Measurements from ENCODE around the gene MRPS24. TPM values are rescaled to one million over a fixed set of nuclear protein-coding genes. Genes with fewer than 3 reads are reported as not detected.

MRPS24 gene
- total and polyA plus RNA-seq, 4 experiments from 2014 or later = 52.2 to 136 (median 91.2) TPM

- H3K27me3 ChIP-seq (ENCODE audit: insufficient read depth, low read length) = no peaks in the 10 kb centered on the region
- Mint-ChIP-seq H3K27me3 (no peaks in the 10 kb centered on the region), H3K27ac (peak overlapping the region in 1 of 7 donors; percentile 84), H3K36me3 (peaks cover 21 to 38% of the 10 kb centered on the region in 2 donors), H3K9me3 (peaks cover 0 to 2% (median 0%) of the 10 kb centered on the region in 8 donors), H3K4me3 (peak overlapping the region; percentile 17 to 93 (median 61)), H3K4me1 (peaks cover 8 to 31% (median 18%) of the 10 kb centered on the region in 4 donors)
- peaks cover 20% of the 10 kb centered on the region for H3K4me1 ChIP-seq (ENCODE audit: insufficient read depth, low read length)
- no peak overlapping the region for H3K4me3 ChIP-seq (ENCODE audit: low read length in 2 of 2)
- ChIA-PET POLR2A (ENCODE audit: partially characterized antibody) (interaction anchor here (0.9 to 1.8 kb wide), 2 partner anchors 10 to 54 kb away, joined by 4 to 10 read pairs; no protein-coding TSS in a partner anchor), CTCF (ENCODE audit: partially characterized antibody) (no interaction called here)
- DNase-seq = no peak
- intact Hi-C loops (cut with micrococcal nuclease) = no loop called here
- no peak overlapping the region for H3K27ac ChIP-seq (ENCODE audit: low read depth, low read length)
- H3K36me3 ChIP-seq (ENCODE audit: insufficient read depth, low read length) = peaks cover 15% of the 10 kb centered on the region
- no peaks in the 10 kb centered on the region for H3K9me3 ChIP-seq (ENCODE audit: control insufficient read depth in 1 of 2, low read length in 2 of 2)
Observed at GRCh38 chr7:43870316-43870715, 999 bp upstream of the MRPS24 start.

GRCh38 chr7:43869867-43870240, 537 bp upstream of the MRPS24 start:
- peak overlapping the region; percentile 79 to 86 for H3K4me3 ChIP-seq (ENCODE audit: low read length in 2 of 2)
- no peak for DNase-seq
- Mint-ChIP-seq H3K4me3 (peak overlapping the region; percentile 91 to 97 (median 93)), H3K36me3 (peaks cover 21 to 37% of the 10 kb centered on the region in 2 donors), H3K27ac (peak overlapping the region; percentile 87 to 95 (median 93)), H3K9me3 (no peaks in the 10 kb centered on the region), H3K4me1 (peaks cover 8 to 31% (median 18%) of the 10 kb centered on the region in 4 donors), H3K27me3 (no peaks in the 10 kb centered on the region)
- H3K27me3 ChIP-seq (ENCODE audit: insufficient read depth, low read length) = no peaks in the 10 kb centered on the region
- peak overlapping the region; percentile 54 for H3K27ac ChIP-seq (ENCODE audit: low read depth, low read length)
- intact Hi-C loops (cut with micrococcal nuclease) = loop anchor here (1.0 to 5.0 kb wide), 3 partner anchors 36 to 252 kb away; partner anchors contain the start of genes POLD2, UBE2D4 and URGCP
- H3K9me3 ChIP-seq (ENCODE audit: control insufficient read depth in 1 of 2, low read length in 2 of 2) = no peaks in the 10 kb centered on the region
- H3K36me3 ChIP-seq (ENCODE audit: insufficient read depth, low read length) = peaks cover 17% of the 10 kb centered on the region
- ChIA-PET POLR2A (ENCODE audit: partially characterized antibody) (interaction anchor here (0.6 to 1.9 kb wide), 15 partner anchors 10 to 938 kb away, joined by 3 to 15 read pairs (median 5); partner anchors contain the start of genes MRPL32, POLD2, PSMA2 and UBE2D4), CTCF (ENCODE audit: partially characterized antibody) (interaction anchor here (1.8 kb wide), 1 partner anchor 32 kb away, joined by 8 read pairs; no protein-coding TSS in a partner anchor)
- H3K4me1 ChIP-seq (ENCODE audit: insufficient read depth, low read length) = peaks cover 20% of the 10 kb centered on the region

GRCh38 chr7:43868681-43869005, 674 bp downstream of the MRPS24 start:
- peak overlapping the region; percentile 73 to 94 (median 88) for H3K27ac Mint-ChIP-seq
- H3K27ac ChIP-seq (ENCODE audit: low read depth, low read length) = peak overlapping the region; percentile 54
- H3K27me3 Mint-ChIP-seq = no peaks in the 10 kb centered on the region
- peak overlapping the region; percentile 48 to 59 for H3K4me3 ChIP-seq (ENCODE audit: low read length in 2 of 2)
- H3K36me3 Mint-ChIP-seq = peaks cover 21 to 37% of the 10 kb centered on the region in 2 donors
- no peaks in the 10 kb centered on the region for H3K9me3 ChIP-seq (ENCODE audit: control insufficient read depth in 1 of 2, low read length in 2 of 2)
- H3K4me1 ChIP-seq (ENCODE audit: insufficient read depth, low read length) = peaks cover 20% of the 10 kb centered on the region
- peaks cover 8 to 31% (median 18%) of the 10 kb centered on the region in 4 donors for H3K4me1 Mint-ChIP-seq
- CTCF ChIA-PET (ENCODE audit: partially characterized antibody) = interaction anchor here (1.1 to 1.8 kb wide), 2 partner anchors 29 to 31 kb away, joined by 3 to 8 read pairs; no protein-coding TSS in a partner anchor
- H3K36me3 ChIP-seq (ENCODE audit: insufficient read depth, low read length) = peaks cover 17% of the 10 kb centered on the region
- no peaks in the 10 kb centered on the region for H3K9me3 Mint-ChIP-seq
- POLR2A ChIA-PET (ENCODE audit: partially characterized antibody) = interaction anchor here (0.7 to 1.9 kb wide), 5 partner anchors 11 to 286 kb away, joined by 3 to 15 read pairs (median 7); partner anchors contain the start of genes STK17A and UBE2D4
- peak overlapping the region; percentile 91 to 96 (median 93) for H3K4me3 Mint-ChIP-seq
- no peaks in the 10 kb centered on the region for H3K27me3 ChIP-seq (ENCODE audit: insufficient read depth, low read length)
- intact Hi-C loops (cut with micrococcal nuclease) = loop anchor here (1.0 to 5.0 kb wide), 3 partner anchors 38 to 254 kb away; partner anchors contain the start of genes POLD2, UBE2D4 and URGCP
- peak in 3 of 5 donors; percentile 1 to 13 (median 11) for DNase-seq

- H3K4me1 ChIP-seq (ENCODE audit: insufficient read depth, low read length) = peaks cover 20% of the 10 kb centered on the region
- peak overlapping the region in 6 of 7 donors; percentile 73 to 94 (median 90) for H3K27ac Mint-ChIP-seq
- no peaks in the 10 kb centered on the region for H3K9me3 Mint-ChIP-seq
- no peaks in the 10 kb centered on the region for H3K27me3 Mint-ChIP-seq
- intact Hi-C loops (cut with micrococcal nuclease) = loop anchor here (5.0 kb wide), 1 partner anchor 254 kb away; the partner anchor contains the start of gene POLD2
- peak overlapping the region; percentile 91 to 96 (median 93) for H3K4me3 Mint-ChIP-seq
- ChIA-PET CTCF (ENCODE audit: partially characterized antibody) (interaction anchor here (1.1 to 1.8 kb wide), 2 partner anchors 29 to 30 kb away, joined by 3 to 8 read pairs; no protein-coding TSS in a partner anchor), POLR2A (ENCODE audit: partially characterized antibody) (interaction anchor here (1.2 to 1.9 kb wide), 2 partner anchors 33 to 285 kb away, joined by 4 to 7 read pairs; partner anchors contain the start of gene STK17A)
- H3K4me1 Mint-ChIP-seq = peaks cover 8 to 31% (median 18%) of the 10 kb centered on the region in 4 donors
- H3K36me3 Mint-ChIP-seq = peaks cover 21 to 37% of the 10 kb centered on the region in 2 donors
- no peak overlapping the region for H3K27ac ChIP-seq (ENCODE audit: low read depth, low read length)
- no peaks in the 10 kb centered on the region for H3K9me3 ChIP-seq (ENCODE audit: control insufficient read depth in 1 of 2, low read length in 2 of 2)
- H3K4me3 ChIP-seq (ENCODE audit: low read length in 2 of 2) = peak overlapping the region in 1 of 2 donors; percentile 59
- no peaks in the 10 kb centered on the region for H3K27me3 ChIP-seq (ENCODE audit: insufficient read depth, low read length)
- no peak for DNase-seq
- H3K36me3 ChIP-seq (ENCODE audit: insufficient read depth, low read length) = peaks cover 17% of the 10 kb centered on the region
Observed at GRCh38 chr7:43868181-43868580, 1.1 kb downstream of the MRPS24 start.

GRCh38 chr7:43865277-43865676, 4.0 kb downstream of the MRPS24 start:
- H3K27ac Mint-ChIP-seq = no peak overlapping the region
- Histone ChIP-seq H3K27ac (ENCODE audit: low read depth, low read length) (no peak overlapping the region), H3K4me1 (ENCODE audit: insufficient read depth, low read length) (peaks cover 19% of the 10 kb centered on the region), H3K36me3 (ENCODE audit: insufficient read depth, low read length) (peaks cover 17% of the 10 kb centered on the region), H3K9me3 (ENCODE audit: control insufficient read depth in 1 of 2, low read length in 2 of 2) (no peaks in the 10 kb centered on the region), H3K4me3 (ENCODE audit: low read length in 2 of 2) (no peak overlapping the region), H3K27me3 (ENCODE audit: insufficient read depth, low read length) (no peaks in the 10 kb centered on the region)
- no peaks in the 10 kb centered on the region for H3K27me3 Mint-ChIP-seq
- no peak for DNase-seq
- H3K36me3 Mint-ChIP-seq = peaks cover 21 to 37% of the 10 kb centered on the region in 2 donors
- ChIA-PET CTCF (ENCODE audit: partially characterized antibody) (no interaction called here), POLR2A (ENCODE audit: partially characterized antibody) (no interaction called here)
- H3K4me1 Mint-ChIP-seq = peaks cover 8 to 24% (median 16%) of the 10 kb centered on the region in 4 donors
- intact Hi-C loops (cut with micrococcal nuclease) = loop anchor here (5.0 kb wide), 1 partner anchor 257 kb away; the partner anchor contains the start of gene POLD2
- H3K4me3 Mint-ChIP-seq = no peak overlapping the region
- H3K9me3 Mint-ChIP-seq = no peaks in the 10 kb centered on the region

GRCh38 chr7:43864126-43864525, 5.2 kb downstream of the MRPS24 start:
- H3K4me1 Mint-ChIP-seq = peaks cover 5 to 13% (median 9%) of the 10 kb centered on the region in 4 donors
- H3K27ac Mint-ChIP-seq = no peak overlapping the region
- no peaks in the 10 kb centered on the region for H3K27me3 Mint-ChIP-seq
- intact Hi-C loops (cut with micrococcal nuclease) = no loop called here
- H3K4me3 Mint-ChIP-seq = no peak overlapping the region
- ChIA-PET POLR2A (ENCODE audit: partially characterized antibody) (no interaction called here), CTCF (ENCODE audit: partially characterized antibody) (interaction anchor here (1.2 kb wide), 1 partner anchor 26 kb away, joined by 3 read pairs; no protein-coding TSS in a partner anchor)
- Histone ChIP-seq H3K27ac (ENCODE audit: low read depth, low read length) (no peak overlapping the region), H3K9me3 (ENCODE audit: control insufficient read depth in 1 of 2, low read length in 2 of 2) (no peaks in the 10 kb centered on the region), H3K36me3 (ENCODE audit: insufficient read depth, low read length) (peaks cover 17% of the 10 kb centered on the region), H3K4me1 (ENCODE audit: insufficient read depth, low read length) (peaks cover 11% of the 10 kb centered on the region), H3K27me3 (ENCODE audit: insufficient read depth, low read length) (no peaks in the 10 kb centered on the region), H3K4me3 (ENCODE audit: low read length in 2 of 2) (no peak overlapping the region)
- no peaks in the 10 kb centered on the region for H3K9me3 Mint-ChIP-seq
- no peak for DNase-seq
- H3K36me3 Mint-ChIP-seq = peaks cover 21 to 29% of the 10 kb centered on the region in 2 donors

GRCh38 chr7:43856996-43857395, 12.3 kb downstream of the MRPS24 start:
- POLR2A ChIA-PET (ENCODE audit: partially characterized antibody) = no interaction called here
- Mint-ChIP-seq H3K27ac (no peak overlapping the region), H3K27me3 (no peaks in the 10 kb centered on the region), H3K9me3 (no peaks in the 10 kb centered on the region), H3K36me3 (no peaks in the 10 kb centered on the region), H3K4me1 (peaks cover 0 to 4% (median 0%) of the 10 kb centered on the region in 4 donors), H3K4me3 (no peak overlapping the region)
- intact Hi-C loops (cut with micrococcal nuclease) = no loop called here
- no peaks in the 10 kb centered on the region for H3K27me3 ChIP-seq (ENCODE audit: insufficient read depth, low read length)
- no peaks in the 10 kb centered on the region for H3K9me3 ChIP-seq (ENCODE audit: control insufficient read depth in 1 of 2, low read length in 2 of 2)
- DNase-seq = no peak
- no peak overlapping the region for H3K4me3 ChIP-seq (ENCODE audit: low read length in 2 of 2)
- H3K4me1 ChIP-seq (ENCODE audit: insufficient read depth, low read length) = no peaks in the 10 kb centered on the region
- no peaks in the 10 kb centered on the region for H3K36me3 ChIP-seq (ENCODE audit: insufficient read depth, low read length)
- no peak overlapping the region for H3K27ac ChIP-seq (ENCODE audit: low read depth, low read length)
- CTCF ChIA-PET (ENCODE audit: partially characterized antibody) = no interaction called here
